Erythroblast (primary cell): ENCODE measurements around the gene PRKCZ.
A peak's percentile ranks its signal among the peaks of the same experiment; 100 is the strongest.

Experiments used
- DNase-seq, 2 experiments: peaks; one replicate each; lab custom pipeline; 2025; lab: John Stamatoyannopoulos, UW
- GATA1 ChIP-seq: IDR thresholded peaks from 2 replicates; pipeline ENCODE4 v1.6.1; 2011; ENCODE audit warnings: low read depth, mild to moderate bottlenecking, control low read depth, low read length, moderate library complexity
- POLR2A ChIP-seq: IDR thresholded peaks from 2 replicates; pipeline ENCODE4 v1.6.1; 2011; ENCODE audit warnings: mild to moderate bottlenecking, low read length

PRKCZ gene

DNA sequence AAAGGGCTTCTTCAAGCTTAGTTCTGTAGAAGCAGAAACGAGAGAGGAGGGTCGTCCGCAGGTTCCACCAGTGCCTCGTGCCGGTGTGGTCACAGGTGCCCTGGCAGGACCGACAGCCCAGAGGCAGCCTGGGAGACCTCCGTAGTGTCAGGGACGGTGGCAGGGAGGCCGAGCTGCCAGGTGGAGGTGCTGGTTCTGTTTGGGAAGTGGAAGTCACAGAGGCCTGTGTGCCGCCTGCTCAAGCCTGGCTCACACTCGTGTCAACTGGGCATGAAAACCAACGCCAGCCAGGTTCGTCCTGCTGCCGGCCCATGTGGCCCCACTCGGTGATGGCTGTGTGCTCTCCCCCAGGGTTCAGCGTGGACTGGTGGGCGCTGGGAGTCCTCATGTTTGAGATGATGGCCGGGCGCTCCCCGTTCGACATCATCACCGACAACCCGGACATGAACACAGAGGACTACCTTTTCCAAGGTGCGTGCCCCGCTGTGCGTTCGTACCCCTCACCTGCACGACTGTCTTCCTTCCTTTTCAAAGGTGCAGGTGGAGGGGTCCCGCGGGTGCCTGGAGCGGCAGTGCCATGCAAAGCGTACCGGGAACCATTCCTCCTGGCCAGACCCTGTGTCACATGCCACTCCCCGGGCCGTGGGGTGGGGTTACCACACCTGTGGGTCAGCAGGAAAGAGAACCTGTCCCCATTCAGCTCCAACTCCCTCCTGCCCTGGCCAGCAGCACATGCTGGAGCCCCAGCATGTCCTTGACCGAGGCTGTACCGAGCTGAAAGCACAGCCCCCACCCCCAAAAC lies 123.5 kb downstream of the PRKCZ start:
- TF ChIP-seq GATA1: no peak
- no peak for TF ChIP-seq POLR2A

DNA sequence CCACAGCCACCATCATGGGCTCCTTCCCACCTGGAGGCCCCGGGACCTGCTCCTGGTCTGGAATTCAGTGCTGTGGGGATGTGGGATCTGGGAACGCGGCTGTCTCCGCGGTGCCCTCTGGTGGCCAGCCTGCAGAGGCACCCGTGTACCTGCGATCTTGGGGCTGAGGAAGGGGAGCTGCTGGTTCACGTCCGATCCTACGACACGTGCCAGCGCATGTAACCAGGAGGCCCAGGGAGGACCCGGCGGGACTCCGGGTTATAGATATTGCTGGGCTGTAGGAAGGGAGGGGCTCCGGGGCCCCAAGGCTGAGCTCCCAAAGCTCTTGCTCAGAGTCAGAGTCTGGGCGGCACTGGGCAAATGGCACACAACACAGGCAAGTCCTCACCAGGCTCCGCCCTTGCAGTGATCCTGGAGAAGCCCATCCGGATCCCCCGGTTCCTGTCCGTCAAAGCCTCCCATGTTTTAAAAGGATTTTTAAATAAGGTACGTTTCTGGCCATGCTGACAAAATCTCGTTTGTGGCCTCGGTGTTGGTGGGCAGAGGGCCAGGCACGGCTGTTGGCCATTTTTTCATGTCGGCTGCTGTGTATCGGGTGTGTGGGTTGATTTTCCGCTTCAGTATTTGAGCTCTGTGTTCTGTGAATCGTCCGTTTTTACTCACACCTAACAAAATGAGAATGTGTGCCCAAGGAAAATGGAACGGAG lies 124.3 kb downstream of the PRKCZ start:
- TF ChIP-seq POLR2A (no peak), GATA1 (no peak)
- DNase-seq: peak; percentile 20 to 57

More for the DNA sequence above, 123.5 kb downstream of the PRKCZ start:
- DNase-seq: no peak

DNA sequence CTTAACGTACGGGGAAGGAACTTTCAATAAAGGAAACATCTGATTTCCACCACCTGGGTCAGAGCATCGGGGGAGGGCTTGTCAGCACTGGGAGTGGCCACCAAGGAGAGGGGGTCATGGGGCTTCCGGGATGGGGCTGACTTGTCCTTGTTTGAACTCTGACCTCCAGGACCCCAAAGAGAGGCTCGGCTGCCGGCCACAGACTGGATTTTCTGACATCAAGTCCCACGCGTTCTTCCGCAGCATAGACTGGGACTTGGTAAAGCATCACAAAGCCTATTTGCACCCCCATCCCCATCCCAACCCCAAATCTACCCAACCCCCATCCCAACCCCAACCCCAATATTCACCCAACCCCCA lies 124.8 kb downstream of the PRKCZ start:
- TF ChIP-seq POLR2A (no peak), GATA1 (no peak)
- DNase-seq: no peak

DNA sequence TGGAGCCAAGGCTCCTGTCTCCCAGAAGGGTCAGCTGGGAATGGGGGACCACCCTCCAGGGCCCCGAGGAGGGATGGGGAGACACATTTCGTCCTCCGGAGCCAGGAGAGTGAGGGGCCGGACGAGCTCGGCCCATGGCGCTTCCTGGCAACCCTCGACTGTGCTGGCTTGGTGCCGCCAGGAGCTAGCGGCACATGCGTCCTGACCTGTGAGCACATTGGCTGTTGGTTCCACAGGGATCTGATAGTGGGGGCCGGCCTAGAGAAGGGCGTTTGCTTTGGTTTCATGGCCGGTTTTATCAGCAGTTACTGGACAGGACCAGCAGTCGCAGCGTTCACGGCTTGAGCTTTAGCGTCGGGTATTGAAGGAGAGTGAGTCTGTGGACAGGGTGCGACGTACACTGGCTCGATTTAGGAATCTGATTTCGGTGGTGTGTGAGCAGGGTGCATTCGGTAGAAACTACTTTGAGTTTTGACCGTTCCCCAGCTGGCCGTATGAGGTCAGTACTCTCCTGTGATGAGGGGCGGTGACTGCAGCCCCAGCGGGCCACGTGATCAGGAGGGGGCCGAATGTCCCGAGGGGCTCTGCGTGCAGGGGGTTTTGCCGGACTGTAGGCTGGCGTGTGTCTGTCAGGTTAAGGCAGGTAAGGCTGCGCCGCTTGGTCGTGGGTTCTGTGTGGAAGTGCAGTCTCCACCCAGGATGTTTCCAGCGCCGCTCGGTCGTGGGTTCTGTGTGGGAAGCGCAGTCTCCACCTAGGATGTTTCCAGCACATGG lies 125.7 kb downstream of the PRKCZ start:
- no peak for TF ChIP-seq GATA1
- no peak for TF ChIP-seq POLR2A

DNA sequence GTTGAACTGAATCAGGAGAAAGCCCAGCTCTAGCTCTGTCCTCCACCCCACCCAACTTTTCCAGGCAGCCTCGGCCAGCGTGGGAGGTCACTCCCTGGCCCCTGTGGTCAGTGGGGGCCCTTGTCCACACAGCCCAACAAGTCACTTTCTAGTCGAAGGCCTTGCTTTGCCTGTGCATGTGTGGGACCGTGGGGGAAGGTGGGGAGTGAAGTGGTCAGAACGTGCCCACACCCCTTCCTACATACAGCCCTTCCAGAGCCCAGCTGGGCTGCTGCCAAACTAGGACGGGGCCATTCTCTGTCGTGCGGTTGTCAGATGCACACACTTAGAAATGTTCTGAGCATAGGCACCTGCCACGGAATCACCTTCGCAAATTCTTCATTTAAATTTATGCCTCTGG lies 126.4 kb downstream of the PRKCZ start:
- no peak for DNase-seq

More for the DNA sequence above, 125.7 kb downstream of the PRKCZ start:
- no peak for DNase-seq

DNA sequence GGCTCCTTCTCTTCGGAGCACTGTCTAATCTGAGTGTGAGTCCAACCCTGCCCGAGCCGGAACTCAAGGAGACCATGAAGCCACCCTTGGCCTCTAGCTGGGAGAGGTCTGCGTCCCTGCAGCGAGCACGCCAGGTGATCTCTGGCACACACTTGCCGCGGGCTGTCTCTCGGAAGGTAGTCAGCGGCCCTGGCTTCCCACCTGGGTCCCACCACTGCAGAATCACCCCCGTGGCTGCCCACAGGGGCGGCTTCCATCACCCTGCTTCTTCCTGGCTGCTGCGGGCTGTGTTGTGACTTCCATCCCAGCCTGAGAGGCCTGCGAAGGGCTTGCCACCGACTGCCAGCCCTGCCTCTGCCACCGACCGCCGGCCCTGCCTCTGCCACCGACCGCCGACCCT lies 127.3 kb downstream of the PRKCZ start:
- TF ChIP-seq GATA1 (no peak), POLR2A (no peak)
- DNase-seq: no peak

More for the DNA sequence above, 126.4 kb downstream of the PRKCZ start:
- TF ChIP-seq GATA1: no peak
- TF ChIP-seq POLR2A: no peak

DNA sequence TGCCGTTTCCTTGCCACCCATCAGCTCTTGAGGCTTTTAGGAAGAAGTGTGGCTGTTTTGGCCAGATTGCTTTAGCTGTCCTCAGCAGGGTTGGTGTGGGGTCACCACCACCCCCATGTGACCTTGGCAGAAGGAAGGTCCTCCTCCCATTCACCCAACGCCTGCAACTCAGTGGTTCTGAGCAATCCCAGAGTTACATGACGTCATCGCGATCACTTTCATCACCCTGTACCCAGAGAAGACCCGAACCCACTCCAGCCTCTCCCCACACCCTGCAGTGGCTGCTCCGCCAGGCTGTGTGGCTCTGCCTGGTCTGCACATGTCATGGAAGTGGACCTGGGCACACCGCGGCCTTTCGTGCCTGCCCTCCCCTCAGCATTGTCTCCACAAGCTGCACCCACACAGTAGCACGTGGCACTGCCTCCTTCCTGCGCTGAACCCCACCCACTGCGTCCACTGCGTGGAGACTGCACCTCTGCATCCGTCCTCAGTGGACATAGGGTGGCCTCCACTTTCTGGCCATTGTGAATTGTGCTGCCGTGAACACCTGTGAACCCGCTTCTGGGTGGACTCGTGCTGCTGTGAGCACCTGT lies 127.8 kb downstream of the PRKCZ start:
- TF ChIP-seq POLR2A (no peak), GATA1 (no peak)
- DNase-seq: no peak

DNA sequence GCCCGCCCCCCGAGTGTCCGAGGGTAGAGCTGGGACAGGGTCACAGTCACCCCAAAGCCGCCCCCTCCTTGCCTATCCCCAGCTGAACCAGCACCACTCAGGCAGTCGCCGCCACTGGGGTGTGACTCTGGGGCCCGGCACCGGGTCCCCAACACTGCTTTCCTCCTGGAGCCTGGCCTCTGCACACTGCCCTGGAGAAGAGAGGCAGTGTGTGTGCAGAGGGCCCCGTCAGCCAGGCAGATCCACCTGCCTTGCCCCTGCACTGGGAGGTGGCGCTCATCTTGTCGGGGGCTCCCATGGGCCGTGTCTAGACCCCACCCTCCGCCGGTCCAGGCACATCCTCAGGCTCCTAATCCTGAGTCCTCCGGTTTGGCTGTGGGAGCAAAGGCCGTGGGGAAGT lies 128.7 kb downstream of the PRKCZ start:
- TF ChIP-seq GATA1: no peak
- TF ChIP-seq POLR2A: no peak
- DNase-seq: no peak

DNA sequence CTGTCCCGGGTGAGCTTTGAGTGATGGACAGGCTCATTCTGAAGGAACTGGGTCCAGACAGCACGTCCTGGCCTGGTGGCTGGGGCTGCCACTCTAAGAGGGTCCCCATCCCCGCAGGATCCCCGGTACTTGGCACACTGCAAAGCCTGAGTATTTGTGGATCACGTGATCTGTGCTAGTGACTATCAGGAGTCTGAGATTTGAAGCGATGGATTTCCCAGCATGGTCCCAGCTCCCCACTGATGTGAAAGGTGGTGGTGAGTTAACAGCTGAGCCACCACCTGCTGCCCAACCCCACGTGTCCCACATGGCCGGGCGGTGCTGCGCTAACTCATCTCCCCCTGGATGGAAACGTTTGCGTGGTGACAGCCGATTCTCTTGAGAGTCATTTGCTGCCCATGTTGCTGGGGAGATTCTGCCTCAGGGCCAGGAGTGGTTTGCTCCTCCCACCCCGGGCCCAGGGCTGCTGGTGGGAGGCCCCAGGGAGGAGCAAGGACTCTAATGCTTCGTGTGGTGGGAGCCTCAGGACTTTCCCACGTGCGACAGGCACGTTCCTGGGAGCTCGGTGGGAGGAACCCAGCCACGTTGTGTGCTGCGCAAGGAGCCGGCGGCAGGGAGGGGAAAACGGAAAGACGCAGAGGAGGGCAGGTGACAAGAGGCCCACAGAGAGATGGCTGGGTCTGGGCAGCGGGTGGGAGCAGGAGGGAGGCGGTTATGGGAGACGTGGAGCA lies 129.2 kb downstream of the PRKCZ start:
- TF ChIP-seq POLR2A (no peak), GATA1 (no peak)
- no peak for DNase-seq

DNA sequence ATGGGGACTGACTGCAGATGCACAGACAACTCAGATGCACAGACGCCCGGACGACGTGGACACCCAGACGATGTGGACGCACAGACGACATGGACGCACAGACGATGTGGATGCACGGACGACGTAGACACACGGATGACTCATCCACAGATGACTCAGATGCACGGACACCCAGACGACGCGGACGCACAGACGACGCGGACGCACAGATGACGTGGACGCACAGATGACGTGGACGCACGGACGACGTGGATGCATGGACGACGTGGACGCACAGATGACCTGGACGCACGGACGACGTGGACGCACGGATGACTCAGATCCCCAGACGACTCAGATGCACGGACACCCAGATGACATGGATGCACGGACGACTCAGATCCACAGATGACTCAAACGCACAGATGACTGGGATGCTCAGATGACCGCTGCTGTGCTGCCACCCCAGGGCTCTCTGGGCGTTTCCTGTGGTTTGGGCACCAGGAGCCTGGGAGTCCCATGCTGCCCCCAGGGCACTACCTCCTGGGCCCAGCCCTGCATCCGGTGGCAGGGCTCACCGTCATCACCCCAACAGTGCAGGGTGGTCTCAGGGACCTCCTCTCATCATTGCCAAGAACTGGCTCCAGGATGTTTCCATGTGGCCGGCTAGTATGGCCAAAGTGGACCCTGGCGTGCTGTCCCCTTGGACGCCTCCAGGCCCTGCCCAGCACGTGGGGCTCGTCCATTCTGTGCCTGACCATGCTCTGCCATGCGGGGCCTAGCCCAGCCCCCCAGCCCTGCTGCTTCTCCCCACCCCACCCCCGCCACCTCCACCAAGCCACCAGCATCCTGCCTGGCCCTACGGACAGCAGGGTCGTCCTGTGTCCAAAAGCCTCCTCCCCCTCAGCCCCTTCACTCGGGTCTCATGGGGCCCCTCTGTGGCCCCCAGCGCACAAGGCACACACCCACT lies 130.4 kb downstream of the PRKCZ start:
- no peak for DNase-seq
- no peak for TF ChIP-seq GATA1

DNA sequence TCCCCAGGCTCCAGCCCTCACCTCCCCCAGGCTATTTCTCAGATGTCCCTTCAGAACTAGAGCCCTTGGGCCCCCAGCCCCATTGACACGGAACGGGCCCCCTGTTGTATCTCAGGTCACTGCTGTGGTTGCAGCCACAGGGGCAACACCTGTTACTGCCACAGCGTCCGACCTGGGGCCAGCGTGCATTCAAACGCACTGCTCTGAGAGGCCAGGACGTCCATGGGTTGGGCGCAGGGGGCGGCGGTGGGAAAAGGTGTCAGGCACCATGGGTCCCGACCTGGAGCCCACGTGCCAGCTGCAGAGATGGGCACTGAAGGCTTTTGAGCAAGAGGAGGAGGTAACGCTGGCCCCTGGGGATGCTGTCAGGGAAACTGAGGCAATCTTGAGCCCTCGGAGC lies 131.1 kb downstream of the PRKCZ start:
- DNase-seq: no peak
- no peak for TF ChIP-seq GATA1
- no peak for TF ChIP-seq POLR2A

DNA sequence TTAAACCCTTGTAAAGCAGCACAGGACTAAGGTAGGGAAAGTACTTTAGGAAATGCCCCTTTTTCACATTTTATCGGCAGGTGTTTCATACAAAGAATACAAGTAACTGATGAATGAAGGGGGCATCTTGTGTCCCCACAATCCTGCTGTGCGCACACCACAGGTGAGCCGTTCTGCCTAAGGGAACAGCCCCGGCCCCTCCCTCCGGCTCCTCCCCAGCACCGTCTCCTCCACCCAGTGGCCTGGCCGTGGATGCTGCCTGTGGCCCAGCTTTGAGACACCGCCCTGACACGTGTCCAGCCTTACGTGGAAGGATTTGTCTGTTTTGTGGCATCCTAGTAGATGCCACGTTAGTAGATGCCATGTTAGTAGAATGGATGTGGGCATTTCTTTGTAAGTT lies 131.5 kb downstream of the PRKCZ start:
- TF ChIP-seq GATA1 (no peak), POLR2A (no peak)
- no peak for DNase-seq
